ENCODE results near the gene MOK. TPM values are rescaled to one million over a fixed set of nuclear protein-coding genes. Genes with fewer than 3 reads are reported as not detected.
"Not testable (repeated sequence)": the region's sequence is repeated elsewhere in the genome, so short reads cannot be mapped to it uniquely, and the experiment has no call there.

MOK gene
- total RNA-seq = 1 to 10 TPM in 1 of 2 experiments, under 1 TPM in 1; 0.88 to 1.4 TPM

- peak within 1 kb of the TSS; percentile 57 for H3K27ac Mint-ChIP-seq
- peaks cover 3% of the 10 kb centered on the region for H3K36me3 Mint-ChIP-seq (ENCODE audit: low read depth)
- POLR2A ChIA-PET = interaction anchor here (1.0 to 2.4 kb wide), 7 partner anchors 9 to 339 kb away, joined by 3 to 11 read pairs (median 5); partner anchors contain the start of genes CINP, TECPR2 and ZNF839
- no peaks in the 10 kb centered on the region for H3K9me3 Mint-ChIP-seq
- H3K4me3 Mint-ChIP-seq = peak within 1 kb of the TSS; percentile 90
- H3K4me1 Mint-ChIP-seq = peaks cover 10% of the 10 kb centered on the region
- H3K27me3 Mint-ChIP-seq = peaks cover 3% of the 10 kb centered on the region
- CTCF ChIA-PET = interaction anchor here (1.1 to 3.6 kb wide), 6 partner anchors 10 to 343 kb away, joined by 3 to 35 read pairs (median 6); no protein-coding TSS in a partner anchor
- peak; percentile 97 for DNase-seq
These were observed at the start of gene MOK for GRCh38 chr14:102304611-102305506. MOK (minus strand) TSS chr14:102305164; CDS start chr14:102304968, 196 bp downstream.

GRCh38 chr14:102353126-102353619 is 48.2 kb upstream of the MOK start:
- no peak for DNase-seq
- CTCF ChIA-PET = no interaction called here
- peaks cover 55% of the 10 kb centered on the region for H3K36me3 Mint-ChIP-seq (ENCODE audit: low read depth)

GRCh38 chr14:102352213-102352612 is 47.2 kb upstream of the MOK start:
- H3K36me3 Mint-ChIP-seq (ENCODE audit: low read depth) = peaks cover 53% of the 10 kb centered on the region
- POLR2A ChIA-PET = no interaction called here

More at GRCh38 chr14:102353126-102353619, 48.2 kb upstream of the MOK start:
- no peaks in the 10 kb centered on the region for H3K9me3 Mint-ChIP-seq
- no peaks in the 10 kb centered on the region for H3K4me1 Mint-ChIP-seq
- H3K27me3 Mint-ChIP-seq = no peaks in the 10 kb centered on the region
- no peak overlapping the region for H3K4me3 Mint-ChIP-seq
- H3K27ac Mint-ChIP-seq = no peak overlapping the region
- POLR2A ChIA-PET = no interaction called here

GRCh38 chr14:102351593-102351992 is 46.6 kb upstream of the MOK start:
- H3K36me3 Mint-ChIP-seq (ENCODE audit: low read depth) = peaks cover 49% of the 10 kb centered on the region
- POLR2A ChIA-PET, H3K27ac Mint-ChIP-seq, H3K9me3 Mint-ChIP-seq, H3K4me1 Mint-ChIP-seq, H3K27me3 Mint-ChIP-seq, CTCF ChIA-PET, DNase-seq, H3K4me3 Mint-ChIP-seq: not testable (repeated sequence)

More at GRCh38 chr14:102352213-102352612, 47.2 kb upstream of the MOK start:
- DNase-seq = no peak
- Mint-ChIP-seq H3K27ac (no peak overlapping the region), H3K4me3 (no peak overlapping the region), H3K4me1 (no peaks in the 10 kb centered on the region), H3K27me3 (no peaks in the 10 kb centered on the region), H3K9me3 (no peaks in the 10 kb centered on the region)
- CTCF ChIA-PET = no interaction called here

GRCh38 chr14:102351023-102351422 is 46.1 kb upstream of the MOK start:
- Mint-ChIP-seq H3K27me3 (no peaks in the 10 kb centered on the region), H3K27ac (no peak overlapping the region), H3K4me3 (no peak overlapping the region), H3K36me3 (ENCODE audit: low read depth) (peaks cover 48% of the 10 kb centered on the region), H3K9me3 (no peaks in the 10 kb centered on the region), H3K4me1 (no peaks in the 10 kb centered on the region)
- DNase-seq = no peak
- ChIA-PET POLR2A (interaction anchor here (1.0 kb wide), 1 partner anchor 11 kb away, joined by 3 read pairs; the partner anchor contains the start of genes CINP and TECPR2), CTCF (interaction anchor here (0.6 kb wide), 2 partner anchors 18 to 34 kb away, joined by 3 read pairs; no protein-coding TSS in a partner anchor)

GRCh38 chr14:102348376-102348775 is 43.4 kb upstream of the MOK start:
- no peaks in the 10 kb centered on the region for H3K9me3 Mint-ChIP-seq
- H3K4me1 Mint-ChIP-seq = no peaks in the 10 kb centered on the region
- ChIA-PET POLR2A (interaction anchor here (1.6 kb wide), 1 partner anchor 14 kb away, joined by 9 read pairs; the partner anchor contains the start of genes CINP and TECPR2), CTCF (interaction anchor here (0.8 kb wide), 1 partner anchor 29 kb away, joined by 3 read pairs; the partner anchor contains the start of gene ZNF839)
- H3K4me3 Mint-ChIP-seq = no peak overlapping the region
- H3K36me3 Mint-ChIP-seq (ENCODE audit: low read depth) = peaks cover 42% of the 10 kb centered on the region
- DNase-seq = no peak
- no peak overlapping the region for H3K27ac Mint-ChIP-seq
- no peaks in the 10 kb centered on the region for H3K27me3 Mint-ChIP-seq

GRCh38 chr14:102346645-102347044 is 41.7 kb upstream of the MOK start:
- ChIA-PET CTCF (no interaction called here), POLR2A (no interaction called here)
- no peaks in the 10 kb centered on the region for H3K9me3 Mint-ChIP-seq
- H3K27ac Mint-ChIP-seq = no peak overlapping the region
- no peak overlapping the region for H3K4me3 Mint-ChIP-seq
- DNase-seq = no peak
- no peaks in the 10 kb centered on the region for H3K4me1 Mint-ChIP-seq
- H3K27me3 Mint-ChIP-seq = no peaks in the 10 kb centered on the region
- H3K36me3 Mint-ChIP-seq (ENCODE audit: low read depth) = peaks cover 44% of the 10 kb centered on the region

GRCh38 chr14:102345232-102345631 is 40.3 kb upstream of the MOK start:
- peaks cover 46% of the 10 kb centered on the region for H3K36me3 Mint-ChIP-seq (ENCODE audit: low read depth)

GRCh38 chr14:102344485-102344884 is 39.5 kb upstream of the MOK start:
- Mint-ChIP-seq H3K4me3 (no peak overlapping the region), H3K27ac (no peak overlapping the region)
- POLR2A ChIA-PET = interaction anchor here (0.8 kb wide), 1 partner anchor 18 kb away, joined by 3 read pairs; the partner anchor contains the start of genes CINP and TECPR2

More at GRCh38 chr14:102345232-102345631, 40.3 kb upstream of the MOK start:
- no peaks in the 10 kb centered on the region for H3K9me3 Mint-ChIP-seq
- no peaks in the 10 kb centered on the region for H3K4me1 Mint-ChIP-seq
- CTCF ChIA-PET = no interaction called here
- DNase-seq = no peak
- H3K27me3 Mint-ChIP-seq = no peaks in the 10 kb centered on the region
- POLR2A ChIA-PET = interaction anchor here (0.8 kb wide), 1 partner anchor 17 kb away, joined by 3 read pairs; the partner anchor contains the start of genes CINP and TECPR2
- H3K4me3 Mint-ChIP-seq = no peak overlapping the region
- no peak overlapping the region for H3K27ac Mint-ChIP-seq

GRCh38 chr14:102344084-102344483 is 39.1 kb upstream of the MOK start:
- H3K27me3 Mint-ChIP-seq = no peaks in the 10 kb centered on the region
- no peak overlapping the region for H3K4me3 Mint-ChIP-seq

More at GRCh38 chr14:102344485-102344884, 39.5 kb upstream of the MOK start:
- no peaks in the 10 kb centered on the region for H3K9me3 Mint-ChIP-seq
- CTCF ChIA-PET = no interaction called here
- no peaks in the 10 kb centered on the region for H3K27me3 Mint-ChIP-seq
- DNase-seq = no peak
- peaks cover 39% of the 10 kb centered on the region for H3K36me3 Mint-ChIP-seq (ENCODE audit: low read depth)
- H3K4me1 Mint-ChIP-seq = no peaks in the 10 kb centered on the region

GRCh38 chr14:102342238-102342637 is 37.3 kb upstream of the MOK start:
- POLR2A ChIA-PET = interaction anchor here (0.6 to 1.3 kb wide), 2 partner anchors 20 to 166 kb away, joined by 3 to 4 read pairs; partner anchors contain the start of genes CINP and TECPR2
- Mint-ChIP-seq H3K4me3 (no peak overlapping the region), H3K27ac (no peak overlapping the region), H3K27me3 (no peaks in the 10 kb centered on the region), H3K9me3 (no peaks in the 10 kb centered on the region), H3K36me3 (ENCODE audit: low read depth) (peaks cover 31% of the 10 kb centered on the region), H3K4me1 (no peaks in the 10 kb centered on the region)
- no peak for DNase-seq
- CTCF ChIA-PET = no interaction called here

More at GRCh38 chr14:102344084-102344483, 39.1 kb upstream of the MOK start:
- POLR2A ChIA-PET = no interaction called here
- Mint-ChIP-seq H3K4me1 (no peaks in the 10 kb centered on the region), H3K27ac (no peak overlapping the region), H3K9me3 (no peaks in the 10 kb centered on the region), H3K36me3 (ENCODE audit: low read depth) (peaks cover 35% of the 10 kb centered on the region)
- DNase-seq = no peak
- CTCF ChIA-PET = no interaction called here

- CTCF ChIA-PET = no interaction called here
- peaks cover 2% of the 10 kb centered on the region for H3K4me1 Mint-ChIP-seq
- H3K36me3 Mint-ChIP-seq (ENCODE audit: low read depth) = peaks cover 36% of the 10 kb centered on the region
- H3K4me3 Mint-ChIP-seq = no peak overlapping the region
- no peaks in the 10 kb centered on the region for H3K9me3 Mint-ChIP-seq
- POLR2A ChIA-PET = interaction anchor here (1.3 kb wide), 1 partner anchor 21 kb away, joined by 4 read pairs; the partner anchor contains the start of genes CINP and TECPR2
- no peaks in the 10 kb centered on the region for H3K27me3 Mint-ChIP-seq
- no peak for DNase-seq
- H3K27ac Mint-ChIP-seq = no peak overlapping the region
These were observed 36.6 kb upstream of the MOK start for GRCh38 chr14:102341566-102341965.

- H3K27me3 Mint-ChIP-seq = no peaks in the 10 kb centered on the region
- H3K4me3 Mint-ChIP-seq = no peak overlapping the region
- POLR2A ChIA-PET = interaction anchor here (1.6 kb wide), 1 partner anchor 20 kb away, joined by 3 read pairs; the partner anchor contains the start of gene ZNF839
- no peak for DNase-seq
- CTCF ChIA-PET = no interaction called here
- peaks cover 16% of the 10 kb centered on the region for H3K4me1 Mint-ChIP-seq
- no peaks in the 10 kb centered on the region for H3K9me3 Mint-ChIP-seq
- H3K36me3 Mint-ChIP-seq (ENCODE audit: low read depth) = peaks cover 40% of the 10 kb centered on the region
- no peak overlapping the region for H3K27ac Mint-ChIP-seq
These were observed 33.8 kb upstream of the MOK start for GRCh38 chr14:102338724-102339123.

Data from activated CD4-positive, alpha-beta memory T cell treated with anti-CD3 and anti-CD28 coated beads, Interleukin-2, amount 10 ng/mL, durations not matched to agents 7 days and 5 days (primary cell).